Measurements from ENCODE around the gene FBH1.

- TF ChIP-seq POLR2AphosphoS5 (IDR thresholded peaks at IDR 0.05; ENCODE audit: low read depth, low read length), result no peak
- no peak for TF ChIP-seq SPI1 (IDR thresholded peaks at IDR 0.05; ENCODE audit: low read depth, low read length)
- TF ChIP-seq POLR2A (IDR thresholded peaks at IDR 0.05; ENCODE audit: low read depth, low read length), result no peak
- no peak for TF ChIP-seq TAF1 (IDR thresholded peaks at IDR 0.05; ENCODE audit: low read depth, low read length)
- no peak for TF ChIP-seq PAX5 (IDR thresholded peaks at IDR 0.05; ENCODE audit: insufficient read depth, low read length, severe bottlenecking)
- no peak for TF ChIP-seq POU2F2 (IDR thresholded peaks at IDR 0.05; ENCODE audit: low read depth, low read length)
These were observed 47.0 kb downstream of the FBH1 start for GRCh38 chr10:5937016-5937415.

All from GM12891 (cell line).